ENCODE results near the gene SUPV3L1.
A peak's percentile ranks its signal among the peaks of the same experiment; 100 is the strongest.
"Not testable (repeated sequence)": the region's sequence is repeated elsewhere in the genome, so short reads cannot be mapped to it uniquely, and the experiment has no call there.

SUPV3L1 gene

GRCh38 chr10:69179743-69180524 is at the start of gene SUPV3L1:
SUPV3L1 (plus strand) TSS chr10:69180234; CDS start chr10:69180292, 58 bp downstream.
- peak; percentile 97 for DNase-seq (ENCODE audit: low read depth)
- peak within 1 kb of the TSS; percentile 99 for H3K4me3 ChIP-seq (ENCODE audit: low read length)
- TF ChIP-seq, protein P1, sequence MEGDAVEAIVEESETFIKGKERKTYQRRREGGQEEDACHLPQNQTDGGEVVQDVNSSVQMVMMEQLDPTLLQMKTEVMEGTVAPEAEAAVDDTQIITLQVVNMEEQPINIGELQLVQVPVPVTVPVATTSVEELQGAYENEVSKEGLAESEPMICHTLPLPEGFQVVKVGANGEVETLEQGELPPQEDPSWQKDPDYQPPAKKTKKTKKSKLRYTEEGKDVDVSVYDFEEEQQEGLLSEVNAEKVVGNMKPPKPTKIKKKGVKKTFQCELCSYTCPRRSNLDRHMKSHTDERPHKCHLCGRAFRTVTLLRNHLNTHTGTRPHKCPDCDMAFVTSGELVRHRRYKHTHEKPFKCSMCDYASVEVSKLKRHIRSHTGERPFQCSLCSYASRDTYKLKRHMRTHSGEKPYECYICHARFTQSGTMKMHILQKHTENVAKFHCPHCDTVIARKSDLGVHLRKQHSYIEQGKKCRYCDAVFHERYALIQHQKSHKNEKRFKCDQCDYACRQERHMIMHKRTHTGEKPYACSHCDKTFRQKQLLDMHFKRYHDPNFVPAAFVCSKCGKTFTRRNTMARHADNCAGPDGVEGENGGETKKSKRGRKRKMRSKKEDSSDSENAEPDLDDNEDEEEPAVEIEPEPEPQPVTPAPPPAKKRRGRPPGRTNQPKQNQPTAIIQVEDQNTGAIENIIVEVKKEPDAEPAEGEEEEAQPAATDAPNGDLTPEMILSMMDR (IDR thresholded peaks at IDR 0.05; ENCODE audit: insufficient read depth, low read depth, low read length, missing control alignments) = no peak

GRCh38 chr10:69130251-69130650 is 49.8 kb upstream of the SUPV3L1 start:
- H3K4me3 ChIP-seq (ENCODE audit: low read length) = no peak overlapping the region
- TF ChIP-seq, protein P1 (IDR thresholded peaks at IDR 0.05; ENCODE audit: insufficient read depth, low read depth, low read length, missing control alignments) = no peak
- DNase-seq (ENCODE audit: low read depth) = no peak

GRCh38 chr10:69139961-69140360 is 40.1 kb upstream of the SUPV3L1 start:
- TF ChIP-seq, protein P1 (IDR thresholded peaks at IDR 0.05; ENCODE audit: insufficient read depth, low read depth, low read length, missing control alignments) = no peak
- no peak overlapping the region for H3K4me3 ChIP-seq (ENCODE audit: low read length)
- no peak for DNase-seq (ENCODE audit: low read depth)

DNA sequence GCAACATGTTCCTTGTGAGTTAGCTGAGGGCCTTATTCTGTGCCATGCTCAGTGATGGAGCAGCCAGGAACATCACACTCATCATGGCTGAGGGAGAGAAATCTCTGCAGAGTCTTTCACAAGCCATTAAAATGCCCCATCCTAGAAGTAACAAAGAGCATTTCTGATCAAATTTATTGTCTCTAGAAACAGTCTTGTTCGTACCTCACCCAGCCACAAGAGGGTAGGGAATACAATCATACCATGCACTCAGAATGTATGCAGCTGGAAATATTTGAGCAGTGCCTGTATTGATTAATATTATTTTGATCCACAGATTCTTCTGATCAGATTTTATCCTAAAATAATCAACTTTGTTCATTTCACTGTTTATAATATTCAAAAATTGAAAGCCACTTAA is 38.7 kb upstream of the SUPV3L1 start:
- TF ChIP-seq, protein P1 (IDR thresholded peaks at IDR 0.05; ENCODE audit: insufficient read depth, low read depth, low read length, missing control alignments) = no peak
- DNase-seq (ENCODE audit: low read depth) = no peak
- no peak overlapping the region for H3K4me3 ChIP-seq (ENCODE audit: low read length)

DNA sequence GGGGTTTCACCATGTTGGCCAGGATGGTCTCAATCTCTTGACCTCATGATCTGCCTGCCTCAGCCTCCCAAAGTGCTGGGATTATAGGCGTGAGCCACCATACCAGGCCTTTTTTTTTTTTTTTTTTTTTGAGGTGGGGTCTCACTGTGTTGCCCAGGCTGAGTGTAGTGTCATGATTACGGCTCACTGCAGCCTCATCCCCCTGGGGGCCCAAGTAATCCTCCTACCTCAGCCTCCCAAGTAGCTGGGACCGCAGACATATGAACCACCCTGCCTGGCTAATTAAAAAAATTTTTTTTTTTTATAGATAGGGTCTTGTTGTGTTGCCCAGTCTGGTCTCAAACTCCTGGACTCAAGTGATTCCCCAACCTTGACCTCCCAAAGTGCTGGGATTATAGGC is 38.0 kb upstream of the SUPV3L1 start:
- not testable (repeated sequence) for H3K4me3 ChIP-seq (ENCODE audit: low read length); DNase-seq (ENCODE audit: low read depth)

DNA sequence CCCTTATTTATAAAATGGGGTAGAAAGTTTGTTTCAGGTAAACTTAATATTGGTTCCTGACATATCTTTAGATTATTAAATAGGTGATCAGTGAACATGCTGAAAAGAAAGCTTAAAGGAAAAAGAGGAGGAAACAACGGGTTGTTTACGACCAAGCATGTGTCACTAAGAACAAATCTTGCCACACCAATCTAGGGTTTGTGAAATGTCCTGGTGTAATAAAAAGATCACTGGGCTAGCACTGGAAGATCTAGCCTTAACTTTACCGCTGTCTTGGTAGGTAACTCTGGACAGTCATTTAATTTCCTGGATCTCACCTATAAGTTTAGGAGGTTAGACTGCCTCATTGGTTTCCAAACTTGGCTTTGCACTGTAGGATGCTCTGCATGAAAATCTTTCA is 37.1 kb upstream of the SUPV3L1 start:
- DNase-seq (ENCODE audit: low read depth) = no peak
- H3K4me3 ChIP-seq (ENCODE audit: low read length) = no peak overlapping the region
- TF ChIP-seq, protein P1 (IDR thresholded peaks at IDR 0.05; ENCODE audit: insufficient read depth, low read depth, low read length, missing control alignments) = no peak

- DNase-seq (ENCODE audit: low read depth) = no peak
- TF ChIP-seq, protein P1 (IDR thresholded peaks at IDR 0.05; ENCODE audit: insufficient read depth, low read depth, low read length, missing control alignments) = no peak
- H3K4me3 ChIP-seq (ENCODE audit: low read length) = no peak overlapping the region
Observed at GRCh38 chr10:69145329-69145728, 34.7 kb upstream of the SUPV3L1 start.
